ENCODE measurements around the gene GOLGA2.

Gene GOLGA2

DNA sequence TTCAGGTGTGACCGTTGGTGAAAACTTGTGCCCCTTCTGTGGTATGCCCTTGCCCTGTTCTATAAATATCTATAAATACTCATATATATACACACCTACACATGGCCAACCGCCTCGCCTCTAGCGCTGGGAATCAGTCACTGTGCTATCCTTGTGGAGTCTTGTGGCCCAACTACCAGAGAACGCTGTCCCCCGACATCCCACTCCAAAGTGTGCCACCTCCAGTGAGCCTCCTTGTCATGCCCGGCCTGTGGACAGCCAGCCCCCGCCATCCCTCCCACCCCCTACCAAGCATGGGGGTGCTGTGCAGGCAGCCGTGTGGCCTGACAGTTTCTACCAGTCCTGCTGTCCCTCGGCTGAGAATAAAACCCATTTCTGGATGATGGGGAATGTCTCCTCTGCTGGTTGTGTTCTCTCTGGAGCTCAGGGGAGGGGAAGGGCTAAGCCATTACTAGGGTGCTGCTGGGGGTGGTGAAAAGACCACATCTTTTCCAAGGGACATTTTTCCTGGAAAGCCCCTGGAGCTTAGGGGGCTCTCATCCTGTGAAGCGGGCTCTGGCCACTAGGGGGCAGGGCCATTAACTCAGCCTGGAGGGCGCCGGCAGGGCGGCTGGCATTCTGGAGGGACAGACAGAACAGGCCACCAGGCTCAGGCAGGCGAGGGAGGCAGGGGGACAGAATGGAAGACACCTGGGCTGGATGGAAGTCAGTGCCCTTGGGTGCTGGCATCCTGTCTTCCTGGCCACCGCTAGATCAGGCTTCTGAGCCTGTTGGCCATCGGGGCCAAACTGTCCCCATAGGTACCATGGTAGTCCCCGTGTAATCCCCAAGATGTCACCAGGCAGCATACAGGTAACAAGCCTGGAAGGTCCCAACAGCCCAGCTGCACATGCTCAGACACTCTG is 20.7 kb downstream of the GOLGA2 start:
- no peak overlapping the region for H3K27ac ChIP-seq (ENCODE audit: low read depth, low read length)
- no peaks in the 10 kb centered on the region for H3K4me1 ChIP-seq (ENCODE audit: control insufficient read depth, insufficient read depth, low read length, unreplicated experiment)
- H2AFZ ChIP-seq (ENCODE audit: low read length, unreplicated experiment) = no peak overlapping the region
- no peak overlapping the region for H3K4me3 ChIP-seq (ENCODE audit: low read depth, low read length)
- no peaks in the 10 kb centered on the region for H3K27me3 ChIP-seq (ENCODE audit: insufficient read depth, low read length)
- H3K79me2 ChIP-seq (ENCODE audit: control insufficient read depth, insufficient read depth, low read length, unreplicated experiment) = no peaks in the 10 kb centered on the region
- no peaks in the 10 kb centered on the region; the same call in 1 of the 2 replicates for H3K36me3 ChIP-seq (ENCODE audit: insufficient read depth, low read length)

DNA sequence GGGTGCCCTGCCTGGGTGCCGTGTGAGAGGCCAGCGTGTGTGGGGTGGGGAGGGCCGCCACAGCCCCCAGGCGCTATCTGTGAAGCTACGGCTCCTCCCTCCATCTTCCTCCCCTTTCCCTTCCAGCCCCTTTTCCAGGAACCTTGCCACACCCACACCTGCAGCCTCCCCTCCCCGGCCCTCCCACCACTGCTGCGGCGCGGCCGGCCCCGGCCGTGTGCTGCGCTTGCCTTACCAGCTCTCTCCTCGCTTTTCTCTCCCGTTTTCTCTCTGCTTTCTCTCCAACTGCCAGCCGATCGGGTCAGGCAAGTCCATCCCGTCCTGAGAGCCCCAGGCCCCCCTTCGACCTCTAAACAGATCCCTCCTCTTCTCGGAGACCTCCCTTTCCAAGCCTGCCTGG is 21.4 kb downstream of the GOLGA2 start:
- Histone ChIP-seq H3K27ac (ENCODE audit: low read depth, low read length) (no peak overlapping the region), H3K79me2 (ENCODE audit: control insufficient read depth, insufficient read depth, low read length, unreplicated experiment) (no peaks in the 10 kb centered on the region), H3K4me3 (ENCODE audit: low read depth, low read length) (no peak overlapping the region), H3K36me3 (ENCODE audit: insufficient read depth, low read length) (no peaks in the 10 kb centered on the region; the same call in 1 of the 2 replicates), H3K27me3 (ENCODE audit: insufficient read depth, low read length) (no peaks in the 10 kb centered on the region), H3K4me1 (ENCODE audit: control insufficient read depth, insufficient read depth, low read length, unreplicated experiment) (no peaks in the 10 kb centered on the region), H2AFZ (ENCODE audit: low read length, unreplicated experiment) (no peak overlapping the region)

DNA sequence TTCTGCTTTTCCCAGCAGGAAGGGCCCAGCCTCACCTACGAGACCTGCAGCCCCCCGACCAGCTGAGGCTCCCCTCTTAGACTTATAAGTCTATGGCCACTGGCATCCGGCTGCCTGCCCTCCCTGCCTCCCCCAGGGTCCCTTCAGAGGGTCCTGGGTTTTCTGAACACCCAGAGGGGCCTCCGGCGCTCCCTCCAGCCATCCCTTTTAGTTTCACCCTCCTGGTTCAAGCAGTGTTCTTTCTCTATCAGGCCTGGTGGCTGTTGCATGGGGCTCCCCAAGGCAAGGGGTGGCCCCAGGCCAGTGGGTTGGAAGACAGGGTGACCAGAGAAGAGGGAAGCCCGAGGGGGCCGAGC is 21.8 kb downstream of the GOLGA2 start:
- no peak overlapping the region for H3K4me3 ChIP-seq (ENCODE audit: low read depth, low read length)
- no peak overlapping the region for H2AFZ ChIP-seq (ENCODE audit: low read length, unreplicated experiment)

DNA sequence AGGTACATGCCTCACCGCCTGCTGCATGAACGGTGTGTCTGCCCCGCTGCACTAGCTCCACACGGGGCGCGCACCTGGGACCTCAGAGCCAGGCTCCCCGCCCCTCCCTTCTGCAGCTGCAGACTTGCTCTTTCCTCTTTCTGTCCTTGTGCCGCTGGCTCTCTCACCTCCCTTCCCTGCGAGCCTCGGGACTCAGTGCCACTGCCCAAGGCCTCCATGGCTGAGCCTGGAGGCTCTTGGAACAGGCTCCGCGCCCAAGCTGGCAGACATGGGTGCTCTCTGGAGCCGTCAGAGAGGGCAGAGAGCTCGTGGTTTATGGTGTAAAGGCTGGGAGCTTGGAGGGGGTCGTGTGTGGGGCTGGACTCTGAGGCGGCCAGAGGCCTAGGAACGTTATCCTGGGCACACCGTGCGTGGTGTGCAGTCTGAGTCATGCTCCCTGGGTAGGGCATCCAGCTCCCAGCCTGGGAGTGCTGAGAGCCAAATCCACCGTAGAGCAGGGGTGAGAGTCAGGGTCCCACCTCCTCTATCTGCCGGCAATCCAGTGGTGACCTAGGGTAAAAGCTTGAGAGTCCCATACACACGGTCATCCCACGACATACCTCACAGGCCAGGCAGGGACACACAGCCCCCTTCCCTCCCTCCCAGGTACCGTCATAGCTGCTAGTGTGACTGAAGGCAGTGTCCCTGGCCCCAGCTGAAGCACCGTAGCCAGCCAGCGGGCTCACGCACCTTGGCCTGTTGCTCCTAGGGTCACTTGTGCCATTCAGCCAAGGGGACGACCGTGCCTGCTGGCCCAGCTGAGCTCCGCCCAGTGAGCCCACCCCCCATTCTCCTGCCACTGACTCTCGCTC is 22.4 kb downstream of the GOLGA2 start:
- Histone ChIP-seq H3K27me3 (ENCODE audit: insufficient read depth, low read length) (no peaks in the 10 kb centered on the region), H3K4me3 (ENCODE audit: low read depth, low read length) (no peak overlapping the region), H2AFZ (ENCODE audit: low read length, unreplicated experiment) (no peak overlapping the region), H3K4me1 (ENCODE audit: control insufficient read depth, insufficient read depth, low read length, unreplicated experiment) (no peaks in the 10 kb centered on the region), H3K27ac (ENCODE audit: low read depth, low read length) (no peak overlapping the region), H3K79me2 (ENCODE audit: control insufficient read depth, insufficient read depth, low read length, unreplicated experiment) (no peaks in the 10 kb centered on the region), H3K36me3 (ENCODE audit: insufficient read depth, low read length) (no peaks in the 10 kb centered on the region; the same call in 1 of the 2 replicates)

More for the DNA sequence above, 21.8 kb downstream of the GOLGA2 start:
- Histone ChIP-seq H3K79me2 (ENCODE audit: control insufficient read depth, insufficient read depth, low read length, unreplicated experiment) (no peaks in the 10 kb centered on the region), H3K4me1 (ENCODE audit: control insufficient read depth, insufficient read depth, low read length, unreplicated experiment) (no peaks in the 10 kb centered on the region), H3K27ac (ENCODE audit: low read depth, low read length) (no peak overlapping the region), H3K36me3 (ENCODE audit: insufficient read depth, low read length) (no peaks in the 10 kb centered on the region; the same call in 1 of the 2 replicates), H3K27me3 (ENCODE audit: insufficient read depth, low read length) (no peaks in the 10 kb centered on the region)

DNA sequence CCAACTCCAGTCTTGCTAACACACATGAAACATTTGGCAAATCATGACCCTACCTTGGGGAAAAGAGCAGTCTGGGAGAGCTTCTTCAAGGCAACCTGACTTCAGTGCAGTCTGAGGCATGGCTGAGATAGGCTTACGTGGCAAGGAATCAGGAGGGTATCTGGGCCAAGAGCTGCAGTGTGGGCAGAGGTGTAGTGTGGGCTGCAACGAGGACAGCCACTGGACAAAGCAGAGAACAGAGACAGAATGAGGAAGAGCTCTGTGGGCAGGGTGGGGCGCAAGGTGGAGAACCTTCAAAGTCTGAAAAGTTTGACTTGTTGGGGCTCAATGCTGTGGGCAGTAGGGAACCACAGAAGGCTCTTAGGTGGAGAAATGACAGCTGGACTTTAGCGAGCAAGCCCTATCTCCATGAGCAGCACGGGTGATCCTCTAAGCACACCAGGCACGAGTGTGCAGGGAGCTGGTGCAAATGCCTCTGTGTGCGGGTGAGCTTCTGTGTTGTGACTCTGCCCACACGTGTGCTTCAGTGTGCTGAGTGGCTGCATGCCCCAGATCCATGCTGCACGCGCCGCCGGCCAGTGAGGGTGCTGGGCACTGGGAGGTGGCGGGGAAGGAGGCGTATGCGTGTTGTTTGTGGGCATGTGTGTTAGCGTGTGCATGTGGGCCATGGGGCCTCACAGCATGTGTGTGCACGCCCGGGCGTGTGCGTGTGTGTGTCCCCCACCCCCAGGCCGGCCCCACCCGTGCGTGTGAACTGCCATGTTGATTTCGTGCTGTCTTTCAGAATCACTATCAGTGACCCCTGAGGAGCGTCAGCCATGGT is 23.3 kb downstream of the GOLGA2 start:
- no peaks in the 10 kb centered on the region; the same call in 1 of the 2 replicates for H3K36me3 ChIP-seq (ENCODE audit: insufficient read depth, low read length)
- H3K27me3 ChIP-seq (ENCODE audit: insufficient read depth, low read length) = no peaks in the 10 kb centered on the region
- H3K4me1 ChIP-seq (ENCODE audit: control insufficient read depth, insufficient read depth, low read length, unreplicated experiment) = no peaks in the 10 kb centered on the region
- no peak overlapping the region for H2AFZ ChIP-seq (ENCODE audit: low read length, unreplicated experiment)
- H3K79me2 ChIP-seq (ENCODE audit: control insufficient read depth, insufficient read depth, low read length, unreplicated experiment) = no peaks in the 10 kb centered on the region
- H3K27ac ChIP-seq (ENCODE audit: low read depth, low read length) = no peak overlapping the region
- H3K4me3 ChIP-seq (ENCODE audit: low read depth, low read length) = no peak overlapping the region

DNA sequence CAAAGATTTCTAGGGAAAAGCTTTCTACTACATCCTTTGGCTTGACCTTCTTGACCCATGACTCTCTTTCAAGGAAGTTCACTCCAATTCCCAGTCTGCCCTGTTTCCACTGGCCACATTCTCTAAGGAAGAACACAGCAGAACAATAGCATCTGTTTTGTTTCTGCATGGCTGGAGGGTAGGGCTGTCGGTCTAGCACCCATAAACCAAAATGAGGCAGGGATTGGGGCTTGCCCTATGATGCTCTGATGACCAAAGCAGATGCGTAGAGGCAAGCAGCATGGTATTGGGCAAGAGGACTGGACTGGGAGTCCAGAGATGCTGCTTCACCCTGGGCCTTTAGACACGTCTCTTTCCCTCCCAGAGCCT is 24.1 kb downstream of the GOLGA2 start:
- no peaks in the 10 kb centered on the region for H3K4me1 ChIP-seq (ENCODE audit: control insufficient read depth, insufficient read depth, low read length, unreplicated experiment)

GRCh38 chr9:128250839-128251731 is 24.7 kb downstream of the GOLGA2 start:
- Histone ChIP-seq H3K27ac (ENCODE audit: low read depth, low read length) (no peak overlapping the region), H3K4me3 (ENCODE audit: low read depth, low read length) (no peak overlapping the region), H3K4me1 (ENCODE audit: control insufficient read depth, insufficient read depth, low read length, unreplicated experiment) (peaks cover 4% of the 10 kb centered on the region), H3K27me3 (ENCODE audit: insufficient read depth, low read length) (no peaks in the 10 kb centered on the region), H2AFZ (ENCODE audit: low read length, unreplicated experiment) (no peak overlapping the region), H3K79me2 (ENCODE audit: control insufficient read depth, insufficient read depth, low read length, unreplicated experiment) (no peaks in the 10 kb centered on the region), H3K36me3 (ENCODE audit: insufficient read depth, low read length) (no peaks in the 10 kb centered on the region; the same call in 1 of the 2 replicates)

More for the DNA sequence above, 24.1 kb downstream of the GOLGA2 start:
- H2AFZ ChIP-seq (ENCODE audit: low read length, unreplicated experiment) = no peak overlapping the region
- H3K27ac ChIP-seq (ENCODE audit: low read depth, low read length) = no peak overlapping the region
- H3K27me3 ChIP-seq (ENCODE audit: insufficient read depth, low read length) = no peaks in the 10 kb centered on the region
- H3K4me3 ChIP-seq (ENCODE audit: low read depth, low read length) = no peak overlapping the region
- no peaks in the 10 kb centered on the region; the same call in 1 of the 2 replicates for H3K36me3 ChIP-seq (ENCODE audit: insufficient read depth, low read length)
- no peaks in the 10 kb centered on the region for H3K79me2 ChIP-seq (ENCODE audit: control insufficient read depth, insufficient read depth, low read length, unreplicated experiment)

DNA sequence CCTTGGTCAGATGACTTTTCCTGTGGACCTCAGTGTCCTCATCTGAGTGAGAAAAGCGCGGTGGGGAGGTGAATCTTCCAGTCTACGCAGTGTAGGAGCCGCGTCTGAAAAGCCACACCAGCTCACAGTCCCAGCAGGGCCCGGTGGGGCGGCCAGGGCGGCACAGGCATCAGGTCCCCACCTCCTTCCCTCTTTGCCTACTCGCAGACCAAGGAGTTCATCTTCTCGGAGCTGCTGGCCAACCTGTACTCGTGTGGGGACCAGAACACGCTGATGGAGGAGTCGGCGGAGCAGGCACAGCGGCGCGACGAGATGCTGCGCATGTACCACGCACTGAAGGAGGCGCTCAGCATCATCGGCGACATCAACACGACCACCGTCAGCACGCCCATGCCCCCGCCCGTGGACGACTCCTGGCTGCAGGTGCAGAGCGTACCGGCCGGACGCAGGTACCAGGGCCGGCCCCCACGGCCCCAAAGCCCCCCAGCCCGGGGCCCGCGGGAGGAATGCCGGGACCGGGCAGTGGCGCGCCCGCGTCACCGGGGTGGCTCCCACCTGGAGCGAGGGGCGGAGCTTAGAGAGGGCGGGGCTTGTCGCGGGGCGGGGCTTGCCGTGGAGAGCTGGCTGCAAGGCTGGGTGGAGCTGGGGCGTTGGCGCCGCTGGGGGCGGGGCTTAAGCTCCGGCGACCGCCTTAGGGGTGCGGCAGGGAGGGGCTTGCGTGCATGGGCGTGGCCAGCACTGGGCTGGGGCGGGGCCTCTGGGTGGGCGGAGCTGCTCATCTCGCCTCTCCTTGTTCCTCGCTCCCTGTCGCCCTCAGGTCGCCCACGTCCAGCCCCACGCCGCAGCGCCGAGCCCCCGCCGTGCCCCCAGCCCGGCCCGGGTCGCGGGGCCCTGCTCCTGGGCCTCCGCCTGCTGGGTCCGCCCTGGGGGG is 25.6 kb downstream of the GOLGA2 start:
- Histone ChIP-seq H2AFZ (ENCODE audit: low read length, unreplicated experiment) (no peak overlapping the region), H3K79me2 (ENCODE audit: control insufficient read depth, insufficient read depth, low read length, unreplicated experiment) (no peaks in the 10 kb centered on the region), H3K4me3 (ENCODE audit: low read depth, low read length) (no peak overlapping the region), H3K36me3 (ENCODE audit: insufficient read depth, low read length) (no peaks in the 10 kb centered on the region), H3K27me3 (ENCODE audit: insufficient read depth, low read length) (no peaks in the 10 kb centered on the region), H3K4me1 (ENCODE audit: control insufficient read depth, insufficient read depth, low read length, unreplicated experiment) (peaks cover 13% of the 10 kb centered on the region), H3K27ac (ENCODE audit: low read depth, low read length) (no peak overlapping the region)

DNA sequence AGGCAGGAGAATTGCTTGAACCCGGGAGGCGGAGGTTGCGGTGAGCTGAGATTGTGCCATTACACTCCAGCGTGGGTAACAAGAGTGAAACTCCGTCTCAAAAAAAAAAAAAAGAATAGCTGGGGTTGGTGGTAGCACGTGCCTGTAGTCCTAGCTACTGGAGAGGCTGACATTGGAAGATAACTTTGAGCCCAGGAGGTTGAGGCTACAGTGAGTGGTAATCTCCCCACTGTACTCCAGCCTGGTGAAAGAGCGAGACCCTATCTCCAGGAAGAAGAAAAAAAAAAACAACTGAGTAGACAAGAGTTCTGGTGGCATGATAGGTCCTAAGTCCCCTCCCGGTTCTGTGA is 26.3 kb downstream of the GOLGA2 start:
- Histone ChIP-seq H3K4me1 (ENCODE audit: control insufficient read depth, insufficient read depth, low read length, unreplicated experiment) (peaks cover 19% of the 10 kb centered on the region), H3K36me3 (ENCODE audit: insufficient read depth, low read length) (no peaks in the 10 kb centered on the region), H3K27me3 (ENCODE audit: insufficient read depth, low read length) (no peaks in the 10 kb centered on the region), H2AFZ (ENCODE audit: low read length, unreplicated experiment) (no peak overlapping the region), H3K4me3 (ENCODE audit: low read depth, low read length) (no peak overlapping the region), H3K79me2 (ENCODE audit: control insufficient read depth, insufficient read depth, low read length, unreplicated experiment) (no peaks in the 10 kb centered on the region), H3K27ac (ENCODE audit: low read depth, low read length) (no peak overlapping the region)
